IMR-90 (cell line): ENCODE results near the gene GLB1L. TPM values are rescaled to one million over a fixed set of nuclear protein-coding genes. Genes with fewer than 3 reads are reported as not detected.

Source experiments
- ATAC-seq: fragments of 200-7000 bp; cut with Tn5 transposase; 2 replicates; pipeline ENCODE4 v1.9.1; 2020; ENCODE audit warnings: low read depth, mild to moderate bottlenecking, moderate library complexity
- BruUV-seq: library from RNA; stranded (reverse); fragments of 400-500 nt; replicated peaks from 2 replicates; lab custom pipeline; 2021; lab: Mats Ljungman, UMichigan
- CTCF ChIA-PET: fragments of 300-600 bp; formaldehyde crosslinking; extraction: SDS; loops from one replicate; lab custom pipeline; 2021; ENCODE audit warnings: antibody characterized with exemption; lab: Yijun Ruan, JAX
- POLR2A ChIA-PET: fragments of 300-600 bp; sonication (Branson Sonifier 250); formaldehyde crosslinking; loops from one replicate; lab custom pipeline; 2022; ENCODE audit warnings: antibody characterized with exemption; ENCODE audit not compliant: unreplicated experiment; lab: Charles Lee
- DNase-seq: peaks from one replicate; pipeline ENCODE4 v3.0.0; 2013
- H2AFZ ChIP-seq: replicated peaks from 2 replicates; pipeline ENCODE3; 2013; ENCODE audit warnings: low read length, mild to moderate bottlenecking; ENCODE audit not compliant: poor library complexity
- H2AK5ac ChIP-seq: 2 replicates; pipeline ENCODE4 v1.6.1; 2013; ENCODE audit warnings: low read depth, low read length, inconsistent platforms
- H2AK9ac ChIP-seq: replicated peaks from 2 replicates; pipeline ENCODE3; 2013; ENCODE audit warnings: mild to moderate bottlenecking, low read depth, low read length, moderate library complexity; ENCODE audit not compliant: poor library complexity
- H2BK120ac ChIP-seq: 2 replicates; pipeline ENCODE4 v1.6.1; 2013; ENCODE audit warnings: low read depth, low read length, inconsistent platforms
- H2BK15ac ChIP-seq: 3 replicates; pipeline ENCODE4 v1.6.1; 2013; ENCODE audit warnings: low read depth, low read length, inconsistent platforms
- H2BK20ac ChIP-seq: 2 replicates; pipeline ENCODE4 v1.6.1; 2013; ENCODE audit warnings: low read depth, mild to moderate bottlenecking, inconsistent platforms, low read length, moderate library complexity
- H2BK5ac ChIP-seq: 2 replicates; pipeline ENCODE4 v1.6.1; 2013; ENCODE audit warnings: mild to moderate bottlenecking, low read depth, low read length, inconsistent platforms; ENCODE audit not compliant: poor library complexity, severe bottlenecking
- H3K14ac ChIP-seq: replicated peaks from 2 replicates; pipeline ENCODE4 v1.6.1; 2013; ENCODE audit warnings: low read depth, low read length, inconsistent platforms
- H3K18ac ChIP-seq: 2 replicates; pipeline ENCODE4 v1.6.1; 2013; ENCODE audit warnings: low read depth, low read length, control low read depth
- H3K23ac ChIP-seq: 2 replicates; pipeline ENCODE4 v1.6.1; 2013; ENCODE audit warnings: low read depth, low read length, inconsistent platforms
- H3K27ac ChIP-seq: 2 replicates; pipeline ENCODE4 v1.5.1; 2013; ENCODE audit warnings: mild to moderate bottlenecking, control low read depth, low read length; ENCODE audit not compliant: insufficient read depth
- H3K27me3 ChIP-seq: 2 replicates; pipeline ENCODE4 v1.6.1; 2013; ENCODE audit warnings: low read length; ENCODE audit not compliant: control insufficient read depth, insufficient read depth
- H3K36me3 ChIP-seq: 2 replicates; pipeline ENCODE4 v1.6.1; 2013; ENCODE audit warnings: low read length, mixed read lengths; ENCODE audit not compliant: control insufficient read depth, insufficient read depth
- H3K4ac ChIP-seq: 2 replicates; pipeline ENCODE4 v1.6.1; 2013; ENCODE audit warnings: low read depth, low read length, inconsistent platforms
- H3K4me1 ChIP-seq: 2 replicates; pipeline ENCODE4 v1.6.1; 2013; ENCODE audit warnings: low read length, mixed read lengths; ENCODE audit not compliant: control insufficient read depth, insufficient read depth
- H3K4me2 ChIP-seq: 2 replicates; pipeline ENCODE4 v1.6.1; 2013; ENCODE audit warnings: low read depth, mild to moderate bottlenecking, control low read depth, low read length, moderate library complexity
- H3K4me3 ChIP-seq: 2 replicates; pipeline ENCODE4 v1.5.1; 2013; ENCODE audit warnings: low read depth, mild to moderate bottlenecking, control low read depth, low read length, moderate library complexity; ENCODE audit not compliant: insufficient read depth
- H3K56ac ChIP-seq: 2 replicates; pipeline ENCODE4 v1.6.1; 2013; ENCODE audit warnings: low read length, inconsistent platforms; ENCODE audit not compliant: insufficient read depth; ENCODE audit errors: extremely low read depth
- H3K79me1 ChIP-seq, 2 experiments: 2 replicates each; pipeline ENCODE4 v1.6.1; 2013; ENCODE audit warnings: low read length in 2 of 2, inconsistent platforms in 1 of 2, low read depth in 1 of 2
- H3K9ac ChIP-seq: 2 replicates; pipeline ENCODE4 v1.6.1; 2013; ENCODE audit warnings: low read depth, low read length, control low read depth
- H3K9me1 ChIP-seq: 2 replicates; pipeline ENCODE4 v1.6.1; 2013; ENCODE audit warnings: low read length, inconsistent platforms; ENCODE audit not compliant: insufficient read depth
- H3K9me3 ChIP-seq: 2 replicates; pipeline ENCODE4 v1.6.1; 2013; ENCODE audit warnings: low read length; ENCODE audit not compliant: control insufficient read depth, insufficient read depth
- H4K20me1 ChIP-seq: 2 replicates; pipeline ENCODE4 v1.6.1; 2013; ENCODE audit warnings: low read length, inconsistent platforms; ENCODE audit not compliant: insufficient read depth
- H4K5ac ChIP-seq: 2 replicates; pipeline ENCODE4 v1.6.1; 2013; ENCODE audit warnings: mild to moderate bottlenecking, low read depth, low read length, control low read depth
- H4K8ac ChIP-seq, 2 experiments: 2 replicates each; pipeline ENCODE4 v1.6.1; 2013; ENCODE audit warnings: low read depth in 2 of 2, low read length in 2 of 2, control low read depth in 1 of 2, inconsistent platforms in 1 of 2
- H4K91ac ChIP-seq: 2 replicates; pipeline ENCODE4 v1.6.1; 2013; ENCODE audit warnings: low read depth, low read length, inconsistent platforms; ENCODE audit not compliant: insufficient read depth
- CEBPB ChIP-seq: IDR thresholded peaks from 2 replicates; pipeline ENCODE4 v1.6.1; 2012; ENCODE audit warnings: low read depth, low read length, improper control_type of control experiment
- CHD1 ChIP-seq: IDR thresholded peaks from 2 replicates; pipeline ENCODE4 v1.6.1; 2012; ENCODE audit warnings: low read depth, low read length, improper control_type of control experiment
- ELK1 ChIP-seq: fragments of 150-350 bp; IDR thresholded peaks from 2 replicates; pipeline ENCODE4 v1.6.1; 2016; ENCODE audit warnings: low read depth, mild to moderate bottlenecking, low read length, moderate library complexity, borderline replicate concordance
- MAZ ChIP-seq: IDR thresholded peaks from 2 replicates; pipeline ENCODE4 v1.6.1; 2012; ENCODE audit warnings: low read depth, mild to moderate bottlenecking, low read length, improper control_type of control experiment, moderate library complexity, borderline replicate concordance
- SMC3 ChIP-seq: fragments of 150-350 bp; IDR thresholded peaks from 2 replicates; pipeline ENCODE4 v1.6.1; 2016; ENCODE audit warnings: low read depth, mild to moderate bottlenecking, antibody characterized with exemption, low read length, moderate library complexity
- USF2 ChIP-seq: fragments of 150-350 bp; IDR thresholded peaks from 2 replicates; pipeline ENCODE4 v1.6.1; 2017; ENCODE audit warnings: mild to moderate bottlenecking, antibody characterized with exemption, low read length, low read depth
- WGBS, 2 experiments: methylation state at CpG; one replicate each; pipeline versions ENCODE4 v1.1.5 to v1.1.7; 2013; ENCODE audit warnings: missing lambda C conversion rate in 2 of 2; ENCODE audit not compliant: insufficient read length in 1 of 2; ENCODE audit errors: extremely low coverage in 2 of 2; 5-methylcytosine and 5-hydroxymethylcytosine counted together
- dilution Hi-C: fragments of 300-500 bp; cut with HindIII; formaldehyde crosslinking; loops from one replicate; pipeline ENCODE4 v1.14.3; 2018; ENCODE audit warnings: low sequenced_read_pairs; ENCODE audit not compliant: unreplicated experiment
- in situ Hi-C: fragments of 300-500 bp; cut with MboI; formaldehyde crosslinking; loops from 3 replicates; pipeline ENCODE4 v1.14.3; 2019; ENCODE audit warnings: low sequenced_read_pairs, inconsistent platforms, mixed read lengths
- intact Hi-C: fragments of 100-400 bp; cut with micrococcal nuclease; formaldehyde crosslinking; loops from 2 replicates; pipeline ENCODE4 v1.10.0; 2022
- polyA plus RNA-seq, 3 experiments: library from polyadenylated mRNA; depleted of rRNA; stranded (reverse); fragments of >200 nt; gene quantifications; 2 replicates each; pipeline ENCODE4 v1.2.3, GENCODE V29; 2012; ENCODE audit warnings: low replicate concordance in 1 of 3
- total RNA-seq: library from RNA; depleted of rRNA; stranded (reverse); fragments of >200 nt; gene quantifications from 2 replicates; pipeline ENCODE4 v1.2.3, GENCODE V29; 2012

The GLB1L gene
- total and polyA plus RNA-seq, 2 of the 4 experiments (the other 2 are of a cell fraction): 4.1 to 6.2 TPM

- POLR2A ChIA-PET: no interaction called here
These were observed 39.5 kb upstream of the GLB1L start for GRCh38 chr2:219284501-219285372.

More at GRCh38 chr2:219284501-219285372, 39.5 kb upstream of the GLB1L start:
- no peak overlapping the region for H3K4me2 ChIP-seq
- BruUV-seq: no TSS peak
- H3K4ac ChIP-seq: no peak overlapping the region
- H4K8ac ChIP-seq: no peak overlapping the region
- no peak for DNase-seq
- H2AK9ac ChIP-seq: no peak overlapping the region
- in situ Hi-C loops: no loop called here
- no peak overlapping the region for H4K5ac ChIP-seq
- H3K23ac ChIP-seq: no peak overlapping the region
- no peak overlapping the region for H2BK20ac ChIP-seq
- TF ChIP-seq MAZ (no peak), ELK1 (no peak), SMC3 (no peak), CEBPB (no peak), USF2 (no peak), CHD1 (no peak)
- H4K20me1 ChIP-seq: peaks cover 10% of the 10 kb centered on the region; the same call in 1 of the 2 replicates
- H3K9ac ChIP-seq: no peak overlapping the region
- CTCF ChIA-PET: no interaction called here
- H2BK15ac ChIP-seq: no peak overlapping the region
- no peak overlapping the region for H3K56ac ChIP-seq
- H3K9me3 ChIP-seq: no peaks in the 10 kb centered on the region
- 100% methylated on average over 7 of the region's 16 CpGs; no CpG with 5 or more reads in 1 of the 2 experiments for WGBS, 2 experiments
- H2AK5ac ChIP-seq: no peak overlapping the region
- no peak overlapping the region for H2AFZ ChIP-seq
- peaks cover 13% of the 10 kb centered on the region for H3K4me1 ChIP-seq
- H4K91ac ChIP-seq: no peak overlapping the region
- dilution Hi-C loops: no loop called here
- H3K27ac ChIP-seq: no peak overlapping the region
- peaks cover 8% of the 10 kb centered on the region; the same call in 1 of the 2 replicates for H3K9me1 ChIP-seq
- peaks cover 16 to 28% of the 10 kb centered on the region in 2 experiments for H3K79me1 ChIP-seq
- no peak overlapping the region for H3K14ac ChIP-seq
- H3K18ac ChIP-seq: no peak overlapping the region
- H3K4me3 ChIP-seq: no peak overlapping the region
- intact Hi-C loops: no loop called here
- H3K36me3 ChIP-seq: peaks cover 57% of the 10 kb centered on the region
- H2BK5ac ChIP-seq: no peak overlapping the region
- no peak for ATAC-seq
- H3K27me3 ChIP-seq: no peaks in the 10 kb centered on the region
- no peak overlapping the region for H2BK120ac ChIP-seq
